Neural progenitor cell (in vitro differentiated cells): Measurements from ENCODE around the gene ADAMTS14. TPM values are rescaled to one million over a fixed set of nuclear protein-coding genes. Genes with fewer than 3 reads are reported as not detected.
"Not testable (repeated sequence)": the region's sequence is repeated elsewhere in the genome, so short reads cannot be mapped to it uniquely, and the experiment has no call there.

Source experiments
- DNase-seq: peaks from one replicate; pipeline ENCODE4 v3.0.0-alpha.2; 2016; ENCODE audit warnings: low spot score
- H2AFZ ChIP-seq: fragments of 200-600 bp; sonication (generic); replicated peaks from 2 replicates; pipeline ENCODE4 v1.6.1; 2016; ENCODE audit warnings: antibody characterized with exemption
- H3F3A ChIP-seq: fragments of 200-600 bp; sonication (generic); 2 replicates; pipeline ENCODE4 v1.6.1; 2016; ENCODE audit warnings: antibody characterized with exemption, low read depth
- H3K27ac ChIP-seq: fragments of 200-600 bp; sonication (generic); 2 replicates; pipeline ENCODE4 v1.5.1; 2016; ENCODE audit warnings: mild to moderate bottlenecking
- H3K27me3 ChIP-seq: fragments of 200-600 bp; sonication (generic); 2 replicates; pipeline ENCODE4 v1.6.1; 2016; ENCODE audit warnings: mild to moderate bottlenecking, moderate library complexity
- H3K36me3 ChIP-seq: fragments of 200-600 bp; sonication (generic); 2 replicates; pipeline ENCODE4 v1.5.1; 2016
- H3K4me1 ChIP-seq: fragments of 200-600 bp; sonication (generic); 2 replicates; pipeline ENCODE4 v1.6.1; 2016; ENCODE audit warnings: mixed run types
- H3K4me2 ChIP-seq: fragments of 200-600 bp; sonication (generic); 2 replicates; pipeline ENCODE4 v1.6.1; 2016
- H3K4me3 ChIP-seq: fragments of 200-600 bp; sonication (generic); 2 replicates; pipeline ENCODE4 v1.5.1; 2016
- H3K79me2 ChIP-seq: fragments of 200-600 bp; sonication (generic); 2 replicates; pipeline ENCODE4 v1.6.1; 2016; ENCODE audit warnings: low read depth
- H3K9ac ChIP-seq: fragments of 200-600 bp; sonication (generic); 2 replicates; pipeline ENCODE4 v1.6.1; 2016
- H3K9me3 ChIP-seq: fragments of 200-600 bp; sonication (generic); 2 replicates; pipeline ENCODE4 v1.5.1; 2016; ENCODE audit warnings: low read depth
- H4K20me1 ChIP-seq: fragments of 200-600 bp; sonication (generic); 2 replicates; pipeline ENCODE4 v1.6.1; 2016; ENCODE audit warnings: low read depth
- H3K27ac Mint-ChIP-seq: 3 replicates; pipeline ENCODE4 v1.8.0; 2021; ENCODE audit warnings: mixed read lengths
- H3K27me3 Mint-ChIP-seq: 2 replicates; pipeline ENCODE4 v1.8.0; 2022; ENCODE audit warnings: low read depth, mild to moderate bottlenecking, inconsistent platforms, moderate library complexity, mixed read lengths; ENCODE audit not compliant: insufficient read depth
- H3K36me3 Mint-ChIP-seq: 3 replicates; pipeline ENCODE4 v1.8.0; 2021; ENCODE audit warnings: mixed read lengths
- H3K4me1 Mint-ChIP-seq: 3 replicates; pipeline ENCODE4 v1.8.0; 2021; ENCODE audit warnings: mixed read lengths
- H3K4me3 Mint-ChIP-seq: 3 replicates; pipeline ENCODE4 v1.8.0; 2021; ENCODE audit warnings: mild to moderate bottlenecking, moderate library complexity, mixed read lengths
- H3K9me3 Mint-ChIP-seq: 3 replicates; pipeline ENCODE4 v1.8.0; 2020; ENCODE audit warnings: mixed read lengths
- CTCF ChIP-seq: fragments of 200-600 bp; sonication (generic); IDR thresholded peaks from 2 replicates; pipeline ENCODE4 v1.5.1; 2017; ENCODE audit warnings: antibody characterized with exemption, mild to moderate bottlenecking
- EZH2 ChIP-seq: fragments of 200-600 bp; sonication (generic); IDR thresholded peaks from 2 replicates; pipeline ENCODE4 v1.6.1; 2017; ENCODE audit warnings: antibody characterized with exemption, mild to moderate bottlenecking, moderate library complexity
- EZH2phosphoT487 ChIP-seq: fragments of 200-600 bp; sonication (generic); IDR thresholded peaks from 2 replicates; pipeline ENCODE4 v1.6.1; 2017; ENCODE audit warnings: antibody characterized with exemption
- total RNA-seq: library from RNA; depleted of rRNA; stranded (reverse); fragments of >200 nt; gene quantifications from 2 replicates; pipeline ENCODE4 v1.2.3, GENCODE V29; 2015; ENCODE audit warnings: low replicate concordance

Gene ADAMTS14
- total RNA-seq, 1 donor from 2014 or later, result not detected

- Histone ChIP-seq H3K4me1 (peaks cover 9% of the 10 kb centered on the region), H3K27ac (no peak overlapping the region), H3K9me3 (no peaks in the 10 kb centered on the region), H3K4me3 (no peak overlapping the region), H3K4me2 (no peak overlapping the region), H4K20me1 (no peaks in the 10 kb centered on the region), H2AFZ (no peak overlapping the region), H3K27me3 (peaks cover 11% of the 10 kb centered on the region), H3K79me2 (no peaks in the 10 kb centered on the region), H3K36me3 (no peaks in the 10 kb centered on the region), H3F3A (no peaks in the 10 kb centered on the region), H3K9ac (no peak overlapping the region)
- peaks cover 38% of the 10 kb centered on the region for H3K4me1 Mint-ChIP-seq
- H3K4me3 Mint-ChIP-seq, result no peak overlapping the region
- H3K27ac Mint-ChIP-seq, result no peak overlapping the region
- H3K36me3 Mint-ChIP-seq, result no peaks in the 10 kb centered on the region
- no peak for TF ChIP-seq CTCF
- no peak for TF ChIP-seq EZH2
- no peak for TF ChIP-seq EZH2phosphoT487
- DNase-seq, result no peak
- H3K9me3 Mint-ChIP-seq, result peaks cover 2% of the 10 kb centered on the region
- peaks cover 17% of the 10 kb centered on the region for H3K27me3 Mint-ChIP-seq
Measured at GRCh38 chr10:70666960-70667798, 5.1 kb upstream of the ADAMTS14 start.

DNA sequence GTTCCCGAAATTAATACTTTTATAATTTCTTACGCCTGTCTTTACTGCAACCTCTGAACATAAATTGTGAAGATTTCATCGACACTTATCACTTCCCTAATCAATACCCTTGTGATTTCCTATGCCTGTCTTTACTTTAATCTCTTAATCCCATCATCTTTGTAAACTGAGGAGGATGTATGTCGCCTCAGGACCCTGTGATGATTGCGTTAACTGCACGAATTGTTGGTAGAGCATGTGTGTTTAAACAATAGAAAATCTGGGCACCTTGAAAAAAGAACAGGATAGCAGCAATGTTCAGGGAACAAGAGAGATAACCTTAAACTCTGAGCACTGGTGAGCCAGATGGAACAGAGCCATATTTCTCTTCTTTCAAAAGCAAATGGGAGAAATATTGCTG is 4.5 kb upstream of the ADAMTS14 start:
- not testable (repeated sequence) for H3K9ac ChIP-seq, H3K4me3 ChIP-seq, H3F3A ChIP-seq, H2AFZ ChIP-seq, H3K9me3 Mint-ChIP-seq, H3K79me2 ChIP-seq, DNase-seq, H3K36me3 Mint-ChIP-seq, H3K4me3 Mint-ChIP-seq, H3K4me2 ChIP-seq, H3K36me3 ChIP-seq, H3K27ac ChIP-seq, H3K9me3 ChIP-seq, H3K27ac Mint-ChIP-seq, H4K20me1 ChIP-seq
- Histone ChIP-seq H3K27me3 (peaks cover 16% of the 10 kb centered on the region), H3K4me1 (peaks cover 11% of the 10 kb centered on the region)
- Mint-ChIP-seq H3K27me3 (peaks cover 17% of the 10 kb centered on the region), H3K4me1 (peaks cover 35% of the 10 kb centered on the region)

DNA sequence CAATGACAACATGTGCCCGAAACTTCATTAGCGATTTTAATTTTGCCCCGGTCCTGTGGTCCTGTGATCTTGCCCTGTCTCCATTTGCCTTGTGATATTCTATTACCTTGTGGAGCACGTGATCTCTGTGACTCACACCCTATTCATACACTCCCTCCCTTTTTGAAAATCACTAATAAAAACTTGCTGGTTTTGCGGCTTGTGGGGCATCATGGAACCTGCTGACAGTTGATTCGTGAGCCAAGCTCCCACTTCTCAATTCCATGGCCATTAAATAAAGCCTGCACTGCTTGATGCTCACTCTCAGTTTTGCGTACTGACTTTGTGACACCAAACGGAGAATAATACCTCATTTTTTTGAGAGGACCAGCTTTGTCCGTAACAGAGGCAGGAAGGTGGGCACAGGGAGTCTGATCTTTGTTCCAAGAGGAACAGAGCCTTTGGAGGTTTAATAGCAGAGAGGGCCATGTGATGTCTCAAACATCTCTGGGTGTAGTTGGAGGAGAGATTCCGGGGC is 3.8 kb upstream of the ADAMTS14 start:
- peaks cover 24% of the 10 kb centered on the region for H3K27me3 Mint-ChIP-seq
- Histone ChIP-seq H3K4me1 (peaks cover 12% of the 10 kb centered on the region), H3K4me2 (no peak overlapping the region), H3K27ac (no peak overlapping the region), H3K9ac (no peak overlapping the region), H2AFZ (no peak overlapping the region), H3K9me3 (no peaks in the 10 kb centered on the region), H3K27me3 (peaks cover 23% of the 10 kb centered on the region), H3F3A (peaks cover 9% of the 10 kb centered on the region), H3K36me3 (no peaks in the 10 kb centered on the region), H3K4me3 (no peak overlapping the region), H4K20me1 (no peaks in the 10 kb centered on the region), H3K79me2 (no peaks in the 10 kb centered on the region)
- no peaks in the 10 kb centered on the region for H3K36me3 Mint-ChIP-seq
- H3K4me3 Mint-ChIP-seq, result no peak overlapping the region
- H3K27ac Mint-ChIP-seq, result peak overlapping the region; percentile 74
- peaks cover 2% of the 10 kb centered on the region for H3K9me3 Mint-ChIP-seq
- no peak for DNase-seq
- peaks cover 38% of the 10 kb centered on the region for H3K4me1 Mint-ChIP-seq
- TF ChIP-seq CTCF (no peak), EZH2 (no peak), EZH2phosphoT487 (no peak)

GRCh38 chr10:70669015-70669414 is 3.3 kb upstream of the ADAMTS14 start:
- no peaks in the 10 kb centered on the region for H4K20me1 ChIP-seq
- no peak overlapping the region for H3K4me3 ChIP-seq
- no peaks in the 10 kb centered on the region for H3K36me3 ChIP-seq
- Mint-ChIP-seq H3K27ac (peak overlapping the region; percentile 74), H3K27me3 (peaks cover 28% of the 10 kb centered on the region), H3K36me3 (no peaks in the 10 kb centered on the region), H3K4me1 (peaks cover 39% of the 10 kb centered on the region), H3K4me3 (no peak overlapping the region), H3K9me3 (peaks cover 2% of the 10 kb centered on the region)
- H3K4me2 ChIP-seq, result no peak overlapping the region
- no peaks in the 10 kb centered on the region for H3K9me3 ChIP-seq
- TF ChIP-seq CTCF, result no peak
- TF ChIP-seq EZH2, result no peak
- TF ChIP-seq EZH2phosphoT487, result no peak
- no peak overlapping the region for H3K27ac ChIP-seq
- peaks cover 12% of the 10 kb centered on the region for H3K4me1 ChIP-seq
- DNase-seq, result no peak
- peaks cover 28% of the 10 kb centered on the region for H3K27me3 ChIP-seq
- H3K79me2 ChIP-seq, result no peaks in the 10 kb centered on the region
- peaks cover 9% of the 10 kb centered on the region for H3F3A ChIP-seq
- no peak overlapping the region for H3K9ac ChIP-seq
- no peak overlapping the region for H2AFZ ChIP-seq
